Measurements from ENCODE around the gene OPN5. TPM values are rescaled to one million over a fixed set of nuclear protein-coding genes. Genes with fewer than 3 reads are reported as not detected.
A peak's percentile ranks its signal among the peaks of the same experiment; 100 is the strongest.

OPN5 gene
- not detected in 2 replicates for total RNA-seq
- long read RNA-seq = 0 reads

GRCh38 chr6:47781732-47782131 is at the start of gene OPN5:
TSS of gene OPN5 (plus strand) at chr6:47782032. CDS start at chr6:47782067, 35 bp downstream.
- Mint-ChIP-seq H3K9me3 (ENCODE audit: unreplicated experiment) (no peaks in the 10 kb centered on the region), H3K27me3 (ENCODE audit: unreplicated experiment) (peaks cover 22% of the 10 kb centered on the region), H3K27ac (ENCODE audit: unreplicated experiment) (peak within 1 kb of the TSS; percentile 5), H3K36me3 (ENCODE audit: unreplicated experiment) (no peaks in the 10 kb centered on the region), H3K4me3 (ENCODE audit: unreplicated experiment) (no peak within 1 kb of the TSS), H3K4me1 (ENCODE audit: unreplicated experiment) (peaks cover 8% of the 10 kb centered on the region)
- no peak for DNase-seq (ENCODE audit: extremely low spot score, unreplicated experiment)
- TF ChIP-seq CTCF (IDR thresholded peaks at IDR 0.05) = no peak

- no peak for DNase-seq (ENCODE audit: extremely low spot score, unreplicated experiment)
- H3K9me3 Mint-ChIP-seq (ENCODE audit: unreplicated experiment) = no peaks in the 10 kb centered on the region
- H3K4me3 Mint-ChIP-seq (ENCODE audit: unreplicated experiment) = no peak overlapping the region
- H3K27ac Mint-ChIP-seq (ENCODE audit: unreplicated experiment) = no peak overlapping the region
- no peaks in the 10 kb centered on the region for H3K36me3 Mint-ChIP-seq (ENCODE audit: unreplicated experiment)
- H3K27me3 Mint-ChIP-seq (ENCODE audit: unreplicated experiment) = no peaks in the 10 kb centered on the region
- no peaks in the 10 kb centered on the region for H3K4me1 Mint-ChIP-seq (ENCODE audit: unreplicated experiment)
- TF ChIP-seq CTCF (IDR thresholded peaks at IDR 0.05) = peak; percentile 45
Measured at GRCh38 chr6:47733879-47734558, 47.8 kb upstream of the OPN5 start.

GRCh38 chr6:47734831-47735481 is 46.9 kb upstream of the OPN5 start:
- H3K27me3 Mint-ChIP-seq (ENCODE audit: unreplicated experiment) = no peaks in the 10 kb centered on the region
- no peak overlapping the region for H3K4me3 Mint-ChIP-seq (ENCODE audit: unreplicated experiment)
- no peak for TF ChIP-seq CTCF (IDR thresholded peaks at IDR 0.05)
- no peak for DNase-seq (ENCODE audit: extremely low spot score, unreplicated experiment)
- H3K36me3 Mint-ChIP-seq (ENCODE audit: unreplicated experiment) = no peaks in the 10 kb centered on the region
- H3K27ac Mint-ChIP-seq (ENCODE audit: unreplicated experiment) = no peak overlapping the region
- H3K4me1 Mint-ChIP-seq (ENCODE audit: unreplicated experiment) = no peaks in the 10 kb centered on the region
- no peaks in the 10 kb centered on the region for H3K9me3 Mint-ChIP-seq (ENCODE audit: unreplicated experiment)

GRCh38 chr6:47736083-47736700 is 45.6 kb upstream of the OPN5 start:
- no peaks in the 10 kb centered on the region for H3K9me3 Mint-ChIP-seq (ENCODE audit: unreplicated experiment)
- no peak overlapping the region for H3K4me3 Mint-ChIP-seq (ENCODE audit: unreplicated experiment)
- H3K4me1 Mint-ChIP-seq (ENCODE audit: unreplicated experiment) = no peaks in the 10 kb centered on the region
- H3K27ac Mint-ChIP-seq (ENCODE audit: unreplicated experiment) = no peak overlapping the region
- no peaks in the 10 kb centered on the region for H3K27me3 Mint-ChIP-seq (ENCODE audit: unreplicated experiment)
- DNase-seq (ENCODE audit: extremely low spot score, unreplicated experiment) = no peak
- TF ChIP-seq CTCF (IDR thresholded peaks at IDR 0.05) = no peak
- H3K36me3 Mint-ChIP-seq (ENCODE audit: unreplicated experiment) = no peaks in the 10 kb centered on the region

GRCh38 chr6:47737406-47737805 is 44.4 kb upstream of the OPN5 start:
- H3K27ac Mint-ChIP-seq (ENCODE audit: unreplicated experiment) = no peak overlapping the region
- H3K9me3 Mint-ChIP-seq (ENCODE audit: unreplicated experiment) = no peaks in the 10 kb centered on the region
- H3K4me1 Mint-ChIP-seq (ENCODE audit: unreplicated experiment) = no peaks in the 10 kb centered on the region
- no peaks in the 10 kb centered on the region for H3K27me3 Mint-ChIP-seq (ENCODE audit: unreplicated experiment)
- TF ChIP-seq CTCF (IDR thresholded peaks at IDR 0.05) = no peak
- no peak for DNase-seq (ENCODE audit: extremely low spot score, unreplicated experiment)
- H3K4me3 Mint-ChIP-seq (ENCODE audit: unreplicated experiment) = no peak overlapping the region
- H3K36me3 Mint-ChIP-seq (ENCODE audit: unreplicated experiment) = no peaks in the 10 kb centered on the region
